ENCODE measurements around the gene EGR2.
A peak's percentile ranks its signal among the peaks of the same experiment; 100 is the strongest.
"Not testable (repeated sequence)": the region's sequence is repeated elsewhere in the genome, so short reads cannot be mapped to it uniquely, and the experiment has no call there.

EGR2 gene

DNA sequence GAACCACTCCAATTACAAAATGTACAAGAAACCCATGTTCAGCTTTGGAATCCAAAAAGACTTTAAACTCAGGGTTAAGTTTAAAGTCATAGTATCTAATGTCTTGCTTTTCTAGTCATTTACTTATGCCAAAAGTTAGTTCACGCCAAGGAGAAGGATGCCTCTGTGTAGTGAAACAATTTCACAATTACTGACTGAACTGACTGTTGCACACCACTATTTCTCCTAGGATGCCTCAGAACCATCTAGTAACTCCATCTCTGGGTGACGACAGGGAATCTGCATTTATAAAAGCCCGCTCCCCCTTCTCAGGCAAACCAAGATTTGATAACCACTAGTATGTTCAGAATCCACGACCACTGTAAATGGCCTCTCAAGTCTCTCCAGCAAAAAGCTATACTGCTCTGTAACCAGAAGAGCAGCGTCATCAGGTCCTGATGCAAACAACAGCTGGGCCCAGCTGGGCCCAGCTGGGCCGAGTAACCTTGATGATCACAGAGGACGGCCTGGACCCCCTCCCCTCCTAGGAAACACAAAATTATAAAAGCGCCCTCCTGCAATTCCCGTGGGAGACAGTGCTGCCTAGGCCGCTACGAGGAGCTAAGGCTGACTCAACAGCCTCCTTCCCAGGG, 12.3 kb downstream of the EGR2 start:
- DNase-seq: no peak
- in situ Hi-C loops (cut with MboI; ENCODE audit: low pct_unique_long_range_greater_than_20kb, low sequenced_read_pairs): no loop called here

DNA sequence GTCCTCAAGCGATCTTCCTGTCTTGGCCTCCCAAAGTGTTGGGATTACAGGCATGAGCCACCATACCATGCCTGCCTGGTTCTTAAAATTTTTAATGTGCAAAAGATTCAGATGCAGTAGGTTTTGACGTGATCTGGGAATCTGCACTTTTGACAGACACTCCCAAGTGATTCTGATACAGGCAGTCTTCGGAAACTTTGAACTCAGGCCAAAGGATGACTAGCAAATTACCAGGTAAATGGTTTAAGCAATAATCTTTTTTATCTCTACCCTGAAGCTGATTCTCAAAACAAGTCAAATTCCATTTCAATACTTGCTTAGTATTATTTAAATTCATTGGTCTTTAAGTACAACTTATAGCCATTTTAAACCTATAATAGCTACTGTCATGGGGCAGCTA, 14.3 kb downstream of the EGR2 start:
- in situ Hi-C loops (cut with MboI; ENCODE audit: low pct_unique_long_range_greater_than_20kb, low sequenced_read_pairs): no loop called here
- DNase-seq: no peak

DNA sequence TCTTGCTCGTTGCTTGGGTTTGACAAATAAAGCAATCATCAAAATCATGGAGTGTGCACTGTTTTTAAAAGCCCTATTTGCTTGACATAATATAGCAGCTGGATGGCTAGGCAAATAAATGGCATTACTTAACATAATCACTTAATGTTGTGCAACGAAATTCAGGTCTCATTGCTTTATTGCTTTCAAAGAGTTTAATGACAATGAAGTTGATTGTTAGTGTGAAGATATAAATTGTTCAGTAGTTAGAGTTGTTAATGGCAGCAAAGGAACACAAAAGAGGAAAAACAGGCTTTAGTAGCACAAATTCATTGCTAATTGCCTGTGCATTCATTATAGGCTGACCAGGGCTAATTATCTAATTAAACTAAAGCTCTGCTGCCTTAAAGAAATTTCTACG, 19.3 kb downstream of the EGR2 start:
- in situ Hi-C loops (cut with MboI; ENCODE audit: low pct_unique_long_range_greater_than_20kb, low sequenced_read_pairs): no loop called here
- no peak for DNase-seq

DNA sequence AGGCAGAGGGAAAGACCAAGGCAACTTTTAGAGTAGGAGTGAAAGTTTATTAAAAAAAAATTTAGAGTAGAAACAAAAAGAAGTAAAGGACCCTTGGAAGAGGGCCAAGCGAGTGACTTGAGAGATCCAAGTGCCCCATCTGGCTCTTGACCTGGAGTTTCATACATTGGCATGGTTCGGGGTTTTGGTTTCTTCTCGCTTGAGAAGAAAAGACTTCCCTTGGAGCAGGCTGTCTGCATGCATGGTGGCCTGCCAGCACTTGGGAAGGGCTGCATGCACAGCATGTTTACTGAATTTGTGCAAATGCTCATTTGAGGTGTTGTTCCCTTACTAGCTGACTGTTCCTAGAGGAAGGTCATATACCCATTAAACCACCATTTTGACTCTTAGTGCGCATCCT, 20.4 kb downstream of the EGR2 start:
- in situ Hi-C loops (cut with MboI; ENCODE audit: low pct_unique_long_range_greater_than_20kb, low sequenced_read_pairs): no loop called here

DNA sequence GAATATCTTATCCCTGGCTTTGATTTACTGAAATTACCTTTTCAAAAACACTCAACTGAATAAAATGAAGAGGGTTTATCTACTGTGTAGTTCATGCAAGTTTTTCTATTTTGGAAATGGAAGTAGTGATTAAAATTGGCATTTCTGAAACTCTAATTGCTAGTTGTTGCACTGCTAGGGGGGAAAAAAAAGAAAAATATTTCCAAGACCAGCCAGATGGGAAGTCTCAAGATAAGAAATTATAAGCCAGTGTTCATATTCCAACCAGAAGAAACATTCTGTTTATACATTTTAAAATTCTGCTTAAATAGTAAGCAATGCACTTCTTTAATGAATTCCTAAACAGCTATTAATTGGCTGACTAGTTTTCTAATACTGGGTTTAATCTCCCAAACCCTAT, 21.1 kb downstream of the EGR2 start:
- no peak for DNase-seq
- in situ Hi-C loops (cut with MboI; ENCODE audit: low pct_unique_long_range_greater_than_20kb, low sequenced_read_pairs): no loop called here

More for the DNA sequence above, 20.4 kb downstream of the EGR2 start:
- DNase-seq: no peak

DNA sequence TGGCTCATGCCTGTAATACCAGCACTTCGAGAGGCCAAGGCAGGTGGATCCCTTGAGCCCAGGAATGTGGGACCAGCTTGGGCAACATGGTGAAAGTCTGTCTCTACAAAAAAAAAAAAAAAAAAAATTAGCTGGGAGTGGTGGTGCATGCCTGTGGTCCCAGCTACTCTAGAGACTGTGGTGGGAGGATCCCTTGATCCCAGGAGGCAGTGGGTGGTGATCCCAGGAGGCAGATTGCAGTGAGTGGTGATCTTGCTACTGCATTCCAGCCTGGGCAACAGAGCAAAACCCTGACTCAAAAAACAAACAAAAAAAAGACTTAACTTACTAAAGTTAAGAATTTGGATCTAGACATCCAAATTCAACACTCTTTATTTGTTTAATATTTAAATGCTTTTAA, 21.9 kb downstream of the EGR2 start:
- no peak for DNase-seq
- in situ Hi-C loops (cut with MboI; ENCODE audit: low pct_unique_long_range_greater_than_20kb, low sequenced_read_pairs): no loop called here

DNA sequence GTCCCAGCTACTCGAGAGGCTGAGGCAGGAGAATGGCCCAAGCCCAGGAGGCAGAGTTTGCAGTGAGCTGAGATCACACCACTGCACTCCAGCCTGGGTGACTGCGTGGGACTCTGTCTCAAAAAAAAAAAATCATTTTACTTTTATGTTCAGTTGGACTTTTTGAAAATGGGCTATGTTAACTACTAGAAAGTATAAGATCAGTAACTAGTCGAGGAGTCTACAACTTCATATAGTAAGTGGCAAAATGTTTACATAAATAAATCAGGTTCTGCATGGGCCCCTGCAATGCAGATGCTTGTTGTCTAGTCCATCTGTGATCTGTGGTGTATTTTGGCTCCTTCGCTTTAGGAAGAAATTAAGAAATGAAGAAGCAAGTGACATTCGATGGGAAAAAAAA, 23.9 kb downstream of the EGR2 start:
- in situ Hi-C loops (cut with MboI; ENCODE audit: low pct_unique_long_range_greater_than_20kb, low sequenced_read_pairs): no loop called here
- DNase-seq: no peak

DNA sequence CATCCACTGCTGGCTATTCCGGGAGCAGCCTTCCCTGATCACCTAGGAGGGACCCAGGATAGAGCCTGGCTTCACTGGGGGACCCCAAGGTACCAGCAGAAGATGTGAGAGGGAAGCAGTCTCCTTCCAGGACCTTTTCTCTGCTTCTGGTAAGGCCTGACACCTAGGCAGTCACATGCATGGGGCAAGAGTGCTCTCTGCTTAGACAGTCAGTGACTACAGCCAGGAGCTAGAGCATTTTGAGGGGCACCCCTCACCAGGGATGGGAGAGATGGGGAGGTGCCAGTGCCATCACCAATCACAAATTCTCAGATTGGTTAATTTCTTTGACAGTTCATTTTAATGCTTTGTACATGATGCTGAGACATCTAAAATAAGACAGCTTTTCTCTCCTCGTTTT, 25.6 kb downstream of the EGR2 start:
- in situ Hi-C loops (cut with MboI; ENCODE audit: low pct_unique_long_range_greater_than_20kb, low sequenced_read_pairs): no loop called here
- DNase-seq: no peak

DNA sequence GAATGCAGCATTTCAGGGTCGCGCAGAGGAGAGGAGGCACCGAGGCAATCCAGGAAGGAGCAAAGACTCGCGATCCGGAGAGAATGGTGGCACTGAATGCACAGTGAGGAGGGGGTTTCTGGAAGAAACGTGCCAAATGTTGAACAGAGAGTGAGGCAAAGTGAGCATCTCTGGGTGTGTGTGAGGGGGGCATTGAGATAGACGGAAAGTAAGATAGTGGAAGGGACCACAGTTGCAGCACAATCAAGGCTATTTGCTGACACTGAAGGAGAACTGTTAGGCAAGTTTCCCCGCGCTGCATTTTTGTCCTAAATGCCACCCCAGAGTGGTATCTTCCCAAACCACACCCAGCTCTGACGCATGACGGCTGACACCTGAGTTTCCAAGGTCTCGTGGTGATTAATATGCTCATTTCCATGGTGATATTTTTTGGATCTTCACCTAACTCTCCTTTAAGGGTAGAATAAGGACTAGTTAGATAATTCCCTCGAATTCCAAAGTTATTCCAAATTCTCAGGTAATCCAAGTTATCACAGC, 26.1 kb downstream of the EGR2 start:
- no peak for DNase-seq
- in situ Hi-C loops (cut with MboI; ENCODE audit: low pct_unique_long_range_greater_than_20kb, low sequenced_read_pairs): no loop called here

DNA sequence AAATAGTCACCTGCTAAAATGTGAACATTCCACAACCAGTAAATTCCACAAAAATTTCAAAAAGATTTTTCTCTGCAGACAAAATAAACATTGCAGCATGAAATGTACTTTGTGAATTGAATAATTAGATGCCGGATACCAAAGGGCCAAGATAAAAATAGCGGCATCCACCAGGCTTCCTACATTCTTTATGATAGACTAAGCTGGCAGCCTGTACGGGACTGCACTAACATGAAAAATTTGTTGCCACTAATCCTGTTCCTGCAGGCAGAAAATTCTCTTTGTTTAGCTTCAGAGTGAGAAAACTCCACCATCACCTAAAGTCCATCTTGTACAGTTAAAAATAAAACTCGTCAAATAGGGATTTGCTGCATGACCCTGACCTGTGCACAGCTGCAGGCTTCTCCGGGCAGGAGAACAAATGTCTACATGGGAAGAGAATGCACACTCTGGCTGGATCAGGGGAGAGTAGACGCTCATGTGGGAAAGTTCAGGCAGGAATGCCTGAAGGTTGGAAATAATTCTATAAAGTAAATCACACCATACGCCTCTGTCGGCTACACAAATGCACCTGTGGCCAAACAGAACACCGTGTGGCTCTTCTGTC, 27.2 kb downstream of the EGR2 start:
- no peak for DNase-seq
- in situ Hi-C loops (cut with MboI; ENCODE audit: low pct_unique_long_range_greater_than_20kb, low sequenced_read_pairs): no loop called here

DNA sequence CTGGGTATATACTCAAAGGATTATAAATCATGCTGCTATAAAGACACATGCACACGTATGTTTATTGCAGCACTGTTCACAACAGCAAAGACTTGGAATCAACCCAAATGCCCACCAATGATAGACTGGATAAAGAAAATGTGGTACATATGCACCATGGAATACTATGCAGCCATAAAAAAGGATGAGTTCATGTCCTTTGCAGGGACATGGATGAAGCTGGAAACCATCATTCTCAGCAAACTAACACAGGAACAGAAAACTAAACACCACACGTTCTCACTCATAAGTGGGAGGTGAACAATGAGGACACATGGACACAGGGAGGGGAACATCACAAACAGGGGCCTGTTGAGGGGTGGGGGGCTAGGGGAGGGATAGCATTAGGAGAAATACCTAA, 27.9 kb downstream of the EGR2 start:
- DNase-seq; in situ Hi-C loops (cut with MboI; ENCODE audit: low pct_unique_long_range_greater_than_20kb, low sequenced_read_pairs): not testable (repeated sequence)

DNA sequence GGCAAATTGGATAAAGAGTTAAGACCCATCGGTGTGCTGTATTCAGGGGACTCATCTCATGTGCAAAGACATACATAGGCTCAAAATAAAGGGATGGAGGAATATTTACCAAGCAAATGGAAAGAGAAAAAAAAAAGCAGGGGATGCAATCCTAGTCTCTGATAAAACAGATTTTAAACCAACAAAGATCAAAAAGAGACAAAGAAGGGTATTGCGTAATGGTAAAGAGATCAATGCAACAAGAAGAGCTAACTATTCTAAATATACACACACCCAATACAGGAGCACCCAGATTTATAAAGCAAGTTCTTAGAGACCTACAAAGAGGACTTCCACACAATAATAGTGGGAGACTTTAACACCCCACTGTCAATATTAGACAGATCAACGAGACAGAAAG, 31.6 kb downstream of the EGR2 start:
- in situ Hi-C loops (cut with MboI; ENCODE audit: low pct_unique_long_range_greater_than_20kb, low sequenced_read_pairs); DNase-seq: not testable (repeated sequence)

DNA sequence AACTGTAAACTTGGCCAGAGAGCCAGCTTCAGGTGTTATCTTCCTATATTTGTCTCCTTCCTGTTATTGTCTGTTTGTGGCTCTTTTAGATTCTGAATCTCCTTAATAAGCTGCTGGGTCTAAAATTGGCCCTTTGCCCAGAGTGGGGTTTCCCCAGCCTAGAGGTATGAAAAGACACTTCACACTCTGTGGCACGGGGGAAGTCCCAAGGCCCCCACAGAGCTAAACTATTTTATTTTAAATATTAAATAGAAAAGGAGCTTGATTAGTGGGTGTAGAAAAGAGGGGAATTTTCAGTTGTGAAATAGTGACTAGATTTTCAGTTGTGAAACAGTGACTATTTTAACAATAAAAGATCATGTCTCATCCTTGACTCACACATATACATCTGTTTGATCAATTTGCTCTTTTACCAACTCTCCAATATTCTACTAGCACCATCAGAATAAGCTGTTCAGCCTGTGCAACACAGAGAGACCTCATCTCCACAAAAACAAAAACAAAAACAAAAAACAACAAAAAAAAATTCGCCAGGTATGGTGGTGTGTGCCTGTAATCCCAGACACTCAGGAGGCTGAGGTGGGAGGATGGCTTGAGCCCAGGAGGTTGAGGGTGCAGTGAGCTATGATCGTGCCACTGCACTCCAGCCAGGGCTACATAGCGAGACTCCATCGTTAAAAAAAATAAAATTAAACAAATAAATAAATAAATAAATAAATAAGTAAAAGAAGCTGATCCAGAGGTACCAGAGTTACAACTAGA, 36.5 kb downstream of the EGR2 start:
- in situ Hi-C loops (cut with MboI; ENCODE audit: low pct_unique_long_range_greater_than_20kb, low sequenced_read_pairs): no loop called here
- DNase-seq: peak; percentile 30

DNA sequence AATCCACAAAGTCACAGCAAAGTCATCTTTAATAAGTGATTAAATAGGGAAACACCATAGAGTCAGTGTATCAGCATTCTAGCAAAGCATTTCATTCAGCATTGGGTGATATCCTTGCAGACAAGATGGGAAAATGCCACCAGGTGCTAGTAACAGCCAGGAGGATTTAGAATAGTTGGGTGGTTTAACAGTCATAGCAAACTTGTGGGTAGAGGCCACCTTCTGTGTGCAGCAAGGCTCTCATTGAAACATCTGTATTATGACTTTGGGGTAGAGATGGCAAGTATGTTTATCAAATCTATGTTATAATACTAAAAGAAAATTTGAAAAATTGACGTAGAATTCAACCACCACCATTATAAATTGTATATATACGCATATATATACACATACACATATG, 38.0 kb downstream of the EGR2 start:
- in situ Hi-C loops (cut with MboI; ENCODE audit: low pct_unique_long_range_greater_than_20kb, low sequenced_read_pairs): no loop called here
- no peak for DNase-seq

DNA sequence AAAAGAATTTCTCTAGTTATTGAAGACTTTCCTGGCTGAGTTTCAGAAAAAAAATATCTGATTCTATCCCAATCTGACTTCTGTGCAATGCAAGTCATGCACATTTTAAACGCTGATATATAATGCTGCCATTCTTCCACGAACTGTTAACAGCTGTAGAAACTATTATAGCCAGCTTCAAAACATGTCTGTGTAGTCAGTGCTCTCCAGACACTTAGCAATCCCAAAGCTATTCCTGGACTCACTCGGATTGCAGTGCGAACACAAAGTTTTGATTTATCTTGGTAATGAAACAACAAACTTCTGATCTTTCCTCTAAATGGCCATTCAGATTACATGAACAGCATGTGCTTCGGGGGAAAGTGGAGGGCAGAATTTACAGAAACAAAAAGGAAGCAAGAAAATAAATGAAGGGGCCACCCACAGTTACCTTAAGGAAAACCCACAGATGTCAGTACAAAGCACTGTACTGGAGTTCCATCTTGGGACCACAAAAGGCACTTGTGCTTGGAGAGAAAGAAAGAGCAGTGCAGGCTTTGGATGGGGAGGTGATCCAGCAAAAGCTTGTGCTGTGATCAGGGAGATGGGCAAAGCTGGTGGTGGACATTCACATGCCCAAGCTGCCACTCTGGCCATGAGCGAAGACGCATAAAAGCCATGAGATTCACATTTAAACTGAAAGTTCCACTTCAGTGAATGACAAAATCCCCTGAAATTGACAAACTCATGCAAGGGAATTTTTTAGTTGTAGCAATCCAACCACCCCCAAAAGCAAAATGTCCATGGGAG, 43.8 kb downstream of the EGR2 start:
- DNase-seq: no peak
- in situ Hi-C loops (cut with MboI; ENCODE audit: low pct_unique_long_range_greater_than_20kb, low sequenced_read_pairs): no loop called here

DNA sequence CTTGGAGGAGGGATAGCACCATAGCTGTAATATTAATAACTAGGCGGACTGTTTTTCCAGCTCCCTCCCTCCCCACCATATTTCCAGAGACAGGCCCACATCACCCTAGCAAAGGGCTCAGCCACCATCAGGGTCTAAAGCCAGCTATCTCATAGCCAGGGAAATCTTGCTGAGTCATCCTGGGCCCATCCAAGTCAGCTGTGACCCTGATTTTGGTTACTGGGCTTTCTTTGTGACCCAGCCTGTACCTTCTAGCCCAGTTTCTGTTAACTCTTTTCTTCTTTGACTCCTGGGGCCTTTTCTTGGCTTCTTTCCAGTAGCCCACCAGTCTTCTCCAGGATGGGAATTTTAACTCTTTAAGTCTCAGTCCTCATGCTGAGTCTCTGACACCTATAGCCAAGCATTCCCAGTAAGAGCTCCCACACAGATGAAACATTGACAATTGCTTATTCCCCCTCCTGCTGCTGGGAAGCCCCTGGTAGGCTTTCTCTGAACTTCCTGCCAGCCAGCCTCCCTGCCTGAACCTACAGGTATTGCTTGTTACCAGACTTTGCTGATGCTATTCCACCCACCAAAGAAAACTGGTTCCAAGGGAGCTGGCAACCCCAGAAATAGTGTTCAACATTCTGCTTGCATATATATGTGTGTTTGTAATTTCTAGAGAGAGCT, 46.5 kb downstream of the EGR2 start:
- no peak for DNase-seq
- in situ Hi-C loops (cut with MboI; ENCODE audit: low pct_unique_long_range_greater_than_20kb, low sequenced_read_pairs): no loop called here

DNA sequence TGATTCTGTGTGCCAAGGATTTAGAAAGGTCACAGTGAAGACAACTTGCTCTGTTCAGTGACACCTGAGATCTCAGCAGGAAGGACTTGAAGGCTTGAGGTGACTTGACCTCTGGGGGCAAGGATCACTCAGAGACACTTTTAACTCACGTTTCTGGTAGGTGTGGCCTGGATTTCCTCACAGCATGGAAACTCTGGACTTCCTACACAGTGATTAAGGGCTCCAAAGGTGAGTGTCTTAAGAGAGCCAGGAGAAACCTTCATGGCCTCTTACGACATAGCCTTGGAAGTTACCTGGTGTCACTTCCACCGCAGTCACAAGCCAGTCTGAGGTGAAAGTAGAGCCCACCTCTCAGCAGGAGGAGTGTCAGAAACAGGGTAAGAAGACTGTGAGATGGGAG, 49.8 kb downstream of the EGR2 start:
- in situ Hi-C loops (cut with MboI; ENCODE audit: low pct_unique_long_range_greater_than_20kb, low sequenced_read_pairs): no loop called here

DNA sequence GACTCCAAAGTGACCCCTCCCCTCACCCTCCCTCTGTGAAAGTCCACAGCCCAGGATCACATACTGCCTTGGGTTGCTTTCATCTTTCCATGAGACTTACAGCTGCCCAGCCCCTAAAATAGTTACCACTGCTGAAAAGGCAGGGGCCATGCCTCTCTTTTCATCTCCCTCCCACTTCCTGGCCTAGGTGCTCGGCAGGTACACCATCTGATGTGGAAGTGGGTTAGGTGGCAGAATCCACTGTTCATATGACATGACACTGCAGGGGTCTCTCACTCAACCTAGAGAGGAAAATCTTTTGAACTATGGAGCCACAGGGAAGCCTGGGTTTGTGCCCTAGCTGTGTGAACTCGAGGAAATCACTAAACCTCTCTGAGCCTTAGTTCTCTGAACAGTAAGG, 50.4 kb downstream of the EGR2 start:
- no peak for DNase-seq
- in situ Hi-C loops (cut with MboI; ENCODE audit: low pct_unique_long_range_greater_than_20kb, low sequenced_read_pairs): no loop called here

More for the DNA sequence above, 49.8 kb downstream of the EGR2 start:
- DNase-seq: no peak

DNA sequence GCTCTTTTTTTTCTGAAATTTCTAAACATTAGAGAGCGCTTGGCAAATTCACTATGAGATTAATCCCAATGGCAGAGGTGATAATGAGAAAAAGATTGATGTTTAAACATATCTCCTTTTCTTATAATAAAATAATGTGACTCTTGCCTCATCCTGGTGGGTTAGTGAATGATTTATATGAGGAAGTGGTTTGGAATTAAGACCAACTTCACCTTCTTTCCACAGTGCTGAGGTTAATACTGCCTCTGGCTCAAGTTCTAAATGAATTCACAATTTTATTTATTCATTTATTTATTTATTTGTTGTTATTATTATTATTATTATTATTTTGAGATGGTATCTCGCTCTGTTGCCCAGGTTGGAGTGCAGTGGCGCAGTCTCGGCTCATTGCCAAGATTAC, 52.2 kb downstream of the EGR2 start:
- in situ Hi-C loops (cut with MboI; ENCODE audit: low pct_unique_long_range_greater_than_20kb, low sequenced_read_pairs): no loop called here
- DNase-seq: no peak

Data from KBM-7 (cell line).